Measurements from ENCODE around the gene LMNTD2.

The LMNTD2 gene

DNA sequence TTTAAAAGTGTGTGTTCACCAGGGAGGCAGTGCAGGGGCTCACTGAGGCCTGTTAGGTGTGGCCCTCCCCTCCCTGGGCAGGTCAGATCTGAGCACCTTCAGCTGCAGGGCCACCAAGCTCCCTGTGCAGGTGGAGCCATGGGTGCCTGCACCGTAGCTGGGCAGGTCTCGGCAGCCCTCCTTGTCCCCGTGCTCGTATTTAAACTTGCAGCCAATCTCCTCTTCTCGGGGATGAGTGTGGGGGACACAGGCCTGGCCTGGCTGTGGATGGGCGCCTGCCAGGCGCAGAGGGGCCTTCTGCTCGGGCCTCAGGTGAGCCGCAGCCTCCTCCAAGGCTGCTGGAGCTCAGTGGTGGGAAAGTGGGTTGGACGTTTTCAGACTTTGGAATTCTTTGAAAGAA is 34.9 kb upstream of the LMNTD2 start:
- Histone ChIP-seq H3K4me2 (ENCODE audit: low read length) (no peak overlapping the region), H2AFZ (no peak overlapping the region), H3K4me3 (ENCODE audit: low read depth, low read length) (no peak overlapping the region), H3K27me3 (ENCODE audit: control insufficient read depth, insufficient read depth, low read length) (no peaks in the 10 kb centered on the region), H3K79me2 (peaks cover 2% of the 10 kb centered on the region), H3K27ac (no peak overlapping the region), H3K36me3 (ENCODE audit: control insufficient read depth, insufficient read depth, low read length) (no peaks in the 10 kb centered on the region), H3K9ac (no peak overlapping the region), H3K4me1 (no peaks in the 10 kb centered on the region), H3K9me3 (ENCODE audit: control insufficient read depth, low read length) (no peaks in the 10 kb centered on the region)
- TF ChIP-seq, protein P1, sequence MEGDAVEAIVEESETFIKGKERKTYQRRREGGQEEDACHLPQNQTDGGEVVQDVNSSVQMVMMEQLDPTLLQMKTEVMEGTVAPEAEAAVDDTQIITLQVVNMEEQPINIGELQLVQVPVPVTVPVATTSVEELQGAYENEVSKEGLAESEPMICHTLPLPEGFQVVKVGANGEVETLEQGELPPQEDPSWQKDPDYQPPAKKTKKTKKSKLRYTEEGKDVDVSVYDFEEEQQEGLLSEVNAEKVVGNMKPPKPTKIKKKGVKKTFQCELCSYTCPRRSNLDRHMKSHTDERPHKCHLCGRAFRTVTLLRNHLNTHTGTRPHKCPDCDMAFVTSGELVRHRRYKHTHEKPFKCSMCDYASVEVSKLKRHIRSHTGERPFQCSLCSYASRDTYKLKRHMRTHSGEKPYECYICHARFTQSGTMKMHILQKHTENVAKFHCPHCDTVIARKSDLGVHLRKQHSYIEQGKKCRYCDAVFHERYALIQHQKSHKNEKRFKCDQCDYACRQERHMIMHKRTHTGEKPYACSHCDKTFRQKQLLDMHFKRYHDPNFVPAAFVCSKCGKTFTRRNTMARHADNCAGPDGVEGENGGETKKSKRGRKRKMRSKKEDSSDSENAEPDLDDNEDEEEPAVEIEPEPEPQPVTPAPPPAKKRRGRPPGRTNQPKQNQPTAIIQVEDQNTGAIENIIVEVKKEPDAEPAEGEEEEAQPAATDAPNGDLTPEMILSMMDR (IDR thresholded peaks at IDR 0.05) = no peak

GRCh38 chr11:593347-593746 is 32.8 kb upstream of the LMNTD2 start:
- H3K36me3 ChIP-seq (ENCODE audit: control insufficient read depth, insufficient read depth, low read length) = no peaks in the 10 kb centered on the region
- H3K4me3 ChIP-seq (ENCODE audit: low read depth, low read length) = no peak overlapping the region
- H2AFZ ChIP-seq = no peak overlapping the region
- no peak overlapping the region for H3K9ac ChIP-seq
- H3K27me3 ChIP-seq (ENCODE audit: control insufficient read depth, insufficient read depth, low read length) = no peaks in the 10 kb centered on the region
- TF ChIP-seq, protein P1 (IDR thresholded peaks at IDR 0.05) = no peak
- H3K27ac ChIP-seq = no peak overlapping the region
- no peak overlapping the region for H3K4me2 ChIP-seq (ENCODE audit: low read length)
- H3K4me1 ChIP-seq = no peaks in the 10 kb centered on the region
- no peaks in the 10 kb centered on the region for H3K9me3 ChIP-seq (ENCODE audit: control insufficient read depth, low read length)
- H3K79me2 ChIP-seq = peaks cover 2% of the 10 kb centered on the region

- no peak overlapping the region for H3K27ac ChIP-seq
- TF ChIP-seq, protein P1 (IDR thresholded peaks at IDR 0.05) = no peak
- H3K36me3 ChIP-seq (ENCODE audit: control insufficient read depth, insufficient read depth, low read length) = no peaks in the 10 kb centered on the region
- H3K79me2 ChIP-seq = peaks cover 2% of the 10 kb centered on the region
- no peak overlapping the region for H3K9ac ChIP-seq
- no peak overlapping the region for H2AFZ ChIP-seq
- H3K4me2 ChIP-seq (ENCODE audit: low read length) = no peak overlapping the region
- H3K9me3 ChIP-seq (ENCODE audit: control insufficient read depth, low read length) = no peaks in the 10 kb centered on the region
- H3K4me3 ChIP-seq (ENCODE audit: low read depth, low read length) = no peak overlapping the region
- no peaks in the 10 kb centered on the region for H3K4me1 ChIP-seq
- no peaks in the 10 kb centered on the region for H3K27me3 ChIP-seq (ENCODE audit: control insufficient read depth, insufficient read depth, low read length)
Measured at GRCh38 chr11:592918-593317, 32.4 kb upstream of the LMNTD2 start.

- H3K36me3 ChIP-seq (ENCODE audit: control insufficient read depth, insufficient read depth, low read length) = no peaks in the 10 kb centered on the region
- H3K79me2 ChIP-seq = peaks cover 2% of the 10 kb centered on the region
- H3K4me2 ChIP-seq (ENCODE audit: low read length) = no peak overlapping the region
- TF ChIP-seq, protein P1 (IDR thresholded peaks at IDR 0.05) = no peak
- H3K4me1 ChIP-seq = no peaks in the 10 kb centered on the region
- H3K27ac ChIP-seq = no peak overlapping the region
- H2AFZ ChIP-seq = no peak overlapping the region
- no peak overlapping the region for H3K4me3 ChIP-seq (ENCODE audit: low read depth, low read length)
- no peaks in the 10 kb centered on the region for H3K27me3 ChIP-seq (ENCODE audit: control insufficient read depth, insufficient read depth, low read length)
- H3K9me3 ChIP-seq (ENCODE audit: control insufficient read depth, low read length) = no peaks in the 10 kb centered on the region
- no peak overlapping the region for H3K9ac ChIP-seq
Measured at GRCh38 chr11:592501-592900, 32.0 kb upstream of the LMNTD2 start.

- Histone ChIP-seq H3K4me1 (no peaks in the 10 kb centered on the region), H3K9ac (no peak overlapping the region), H3K27me3 (ENCODE audit: control insufficient read depth, insufficient read depth, low read length) (no peaks in the 10 kb centered on the region), H2AFZ (no peak overlapping the region), H3K4me3 (ENCODE audit: low read depth, low read length) (no peak overlapping the region), H3K27ac (no peak overlapping the region), H3K4me2 (ENCODE audit: low read length) (no peak overlapping the region), H3K36me3 (ENCODE audit: control insufficient read depth, insufficient read depth, low read length) (no peaks in the 10 kb centered on the region), H3K9me3 (ENCODE audit: control insufficient read depth, low read length) (no peaks in the 10 kb centered on the region), H3K79me2 (no peaks in the 10 kb centered on the region)
- TF ChIP-seq, protein P1 (IDR thresholded peaks at IDR 0.05) = no peak
Measured at GRCh38 chr11:590997-591396, 30.5 kb upstream of the LMNTD2 start.
